Fibroblast of mammary gland (primary cell): Measurements from ENCODE around the gene PLCXD3.

Experiments used
- DNase-seq: peaks from one replicate; pipeline ENCODE4 v3.0.0-alpha.2; 2010; ENCODE audit warnings: low read depth
- H3K4me3 ChIP-seq: 2 replicates; pipeline ENCODE4 v1.5.1; 2011; ENCODE audit warnings: low read depth, mild to moderate bottlenecking, low read length, moderate library complexity; ENCODE audit not compliant: control insufficient read depth
- CTCF ChIP-seq: conservative IDR thresholded peaks from 2 replicates; pipeline ENCODE4 v1.5.1; 2011; ENCODE audit warnings: low read depth, low read length, inconsistent platforms; ENCODE audit not compliant: control insufficient read depth, insufficient read depth

Gene PLCXD3

GRCh38 chr5:41435276-41435675, 75.1 kb downstream of the PLCXD3 start:
- DNase-seq: no peak
- H3K4me3 ChIP-seq: no peak overlapping the region
- no peak for TF ChIP-seq CTCF

GRCh38 chr5:41433552-41434181, 76.7 kb downstream of the PLCXD3 start:
- no peak overlapping the region for H3K4me3 ChIP-seq
- peak; percentile 25 for DNase-seq
- TF ChIP-seq CTCF: peak; percentile 55

- no peak overlapping the region for H3K4me3 ChIP-seq
- TF ChIP-seq CTCF: no peak
- DNase-seq: no peak
Measured at GRCh38 chr5:41432481-41433253, 77.7 kb downstream of the PLCXD3 start.

GRCh38 chr5:41427505-41427904, 82.9 kb downstream of the PLCXD3 start:
- no peak for TF ChIP-seq CTCF

GRCh38 chr5:41425736-41426135, 84.7 kb downstream of the PLCXD3 start:
- H3K4me3 ChIP-seq: no peak overlapping the region
- TF ChIP-seq CTCF: no peak
- DNase-seq: no peak

More at GRCh38 chr5:41427505-41427904, 82.9 kb downstream of the PLCXD3 start:
- no peak for DNase-seq
- no peak overlapping the region for H3K4me3 ChIP-seq

GRCh38 chr5:41420492-41421067, 89.8 kb downstream of the PLCXD3 start:
- no peak overlapping the region for H3K4me3 ChIP-seq
- TF ChIP-seq CTCF: no peak
- no peak for DNase-seq
